Measurements from ENCODE around the gene ASH1L.

DNA sequence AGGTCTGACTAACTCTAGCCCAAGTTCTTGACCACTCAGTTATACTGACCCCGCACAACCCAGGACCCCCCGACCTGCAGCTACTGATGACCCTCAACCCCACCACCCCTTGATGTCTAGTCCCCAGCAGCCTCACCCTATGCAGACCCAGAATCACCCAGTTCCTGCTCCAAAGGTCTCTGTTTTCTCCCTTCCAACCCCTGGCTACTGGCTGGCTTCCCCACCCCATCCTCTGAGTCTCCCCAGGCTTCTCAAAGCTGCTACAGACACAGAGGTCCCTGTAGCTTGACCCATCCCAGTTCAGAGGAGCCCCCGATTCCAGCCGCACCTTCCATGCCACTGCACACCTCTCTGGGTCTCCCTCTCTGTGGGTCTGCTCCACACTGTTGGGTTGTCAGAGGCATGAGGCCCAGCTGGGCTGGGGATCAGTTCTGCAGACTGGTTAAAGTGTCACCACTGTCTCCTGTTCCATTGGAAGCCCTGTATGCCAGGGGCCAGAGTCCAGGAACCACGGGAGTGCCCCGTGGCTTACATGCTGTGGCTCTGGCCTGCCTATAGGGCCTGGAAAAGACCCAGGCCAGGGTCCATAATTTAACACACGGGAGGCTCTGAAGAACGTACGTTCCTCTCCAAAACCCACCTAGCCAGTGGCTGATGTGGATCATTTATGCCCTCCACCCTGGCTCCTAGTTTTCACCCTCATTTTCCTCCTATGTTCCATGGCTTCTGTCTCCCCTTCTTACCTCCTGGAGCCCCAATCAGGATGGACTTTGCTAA, 261.9 kb downstream of the ASH1L start:
- TF ChIP-seq FOXM1 (IDR thresholded peaks at IDR 0.05; ENCODE audit: borderline replicate concordance) (no peak), FOXA1 (IDR thresholded peaks at IDR 0.05) (no peak), TARDBP (IDR thresholded peaks at IDR 0.05) (no peak), ELF4 (IDR thresholded peaks at IDR 0.05) (no peak), CTBP1 (IDR thresholded peaks at IDR 0.05; ENCODE audit: borderline replicate concordance) (no peak), ZNF384 (IDR thresholded peaks at IDR 0.05) (no peak), BHLHE40 (IDR thresholded peaks at IDR 0.05; ENCODE audit: borderline replicate concordance) (no peak), SP1 (IDR thresholded peaks at IDR 0.05) (no peak), FOXK2 (IDR thresholded peaks at IDR 0.05) (no peak), SUZ12 (IDR thresholded peaks at IDR 0.05) (no peak), ARNT (IDR thresholded peaks at IDR 0.05) (no peak), NFRKB (IDR thresholded peaks at IDR 0.05) (no peak), HDGF (IDR thresholded peaks at IDR 0.05; ENCODE audit: borderline replicate concordance) (no peak)
- TF ChIP-seq, protein P1, sequence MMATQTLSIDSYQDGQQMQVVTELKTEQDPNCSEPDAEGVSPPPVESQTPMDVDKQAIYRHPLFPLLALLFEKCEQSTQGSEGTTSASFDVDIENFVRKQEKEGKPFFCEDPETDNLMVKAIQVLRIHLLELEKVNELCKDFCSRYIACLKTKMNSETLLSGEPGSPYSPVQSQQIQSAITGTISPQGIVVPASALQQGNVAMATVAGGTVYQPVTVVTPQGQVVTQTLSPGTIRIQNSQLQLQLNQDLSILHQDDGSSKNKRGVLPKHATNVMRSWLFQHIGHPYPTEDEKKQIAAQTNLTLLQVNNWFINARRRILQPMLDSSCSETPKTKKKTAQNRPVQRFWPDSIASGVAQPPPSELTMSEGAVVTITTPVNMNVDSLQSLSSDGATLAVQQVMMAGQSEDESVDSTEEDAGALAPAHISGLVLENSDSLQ (IDR thresholded peaks at IDR 0.05) = no peak
